Endothelial cell of umbilical vein (primary cell): ENCODE results near the gene WTAP.
"Not testable (repeated sequence)": the region's sequence is repeated elsewhere in the genome, so short reads cannot be mapped to it uniquely, and the experiment has no call there.

ENCODE experiments used
- FOS ChIP-seq: IDR thresholded peaks from 2 replicates; pipeline ENCODE4 v1.6.1; 2011; ENCODE audit warnings: mild to moderate bottlenecking, low read length, moderate library complexity, borderline replicate concordance; ENCODE audit not compliant: insufficient read depth
- JUN ChIP-seq: IDR thresholded peaks from 2 replicates; pipeline ENCODE4 v1.6.1; 2011; ENCODE audit warnings: borderline replicate concordance, low read depth; ENCODE audit not compliant: insufficient read length, insufficient read depth
- POLR2AphosphoS5 ChIP-seq: IDR thresholded peaks from 2 replicates; pipeline ENCODE4 v1.6.1; 2012; ENCODE audit warnings: low read depth, mild to moderate bottlenecking, control low read depth, low read length, moderate library complexity; ENCODE audit not compliant: insufficient read depth
- TF ChIP-seq, protein P1 (sequence below): IDR thresholded peaks from 2 replicates; pipeline ENCODE4 v1.6.1; 2011; ENCODE audit not compliant: insufficient read depth, insufficient read length
- TF ChIP-seq, protein P2 (sequence below), 2 donors: IDR thresholded peaks; 1 replicate in 1 of 2; 2 replicates in 1 of 2; pipeline ENCODE4 v1.5.1; 2011; ENCODE audit warnings: low read length in 2 of 2, mild to moderate bottlenecking in 2 of 2, moderate library complexity in 2 of 2, control low read depth in 1 of 2, inconsistent platforms in 1 of 2, low read depth in 1 of 2; ENCODE audit not compliant: insufficient read depth in 1 of 2; ENCODE audit errors: extremely low read depth in 1 of 2

DNA sequence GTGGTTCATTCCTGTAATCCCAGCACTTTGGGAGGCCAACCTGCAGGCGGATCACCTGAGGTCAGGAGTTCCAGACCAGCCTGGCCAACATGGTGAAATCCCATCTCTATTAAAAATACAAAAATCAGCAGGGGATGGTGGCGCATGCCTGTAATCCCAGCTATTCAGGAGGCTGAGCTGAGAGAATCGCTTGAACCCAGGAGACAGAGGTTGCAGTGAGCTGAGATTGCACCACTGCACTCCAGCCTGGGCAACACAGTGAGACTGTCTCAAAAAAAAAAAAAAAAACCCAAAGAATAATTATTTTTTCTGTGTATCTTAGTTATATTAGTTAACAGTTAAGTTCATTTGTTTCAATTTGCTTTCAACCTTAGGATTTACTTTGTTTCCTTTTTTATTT, 2.1 kb upstream of the WTAP start:
- TF ChIP-seq JUN, FOS, POLR2AphosphoS5: not testable (repeated sequence)
- TF ChIP-seq, protein P1, sequence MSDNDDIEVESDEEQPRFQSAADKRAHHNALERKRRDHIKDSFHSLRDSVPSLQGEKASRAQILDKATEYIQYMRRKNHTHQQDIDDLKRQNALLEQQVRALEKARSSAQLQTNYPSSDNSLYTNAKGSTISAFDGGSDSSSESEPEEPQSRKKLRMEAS = not testable (repeated sequence)
- TF ChIP-seq, protein P2, sequence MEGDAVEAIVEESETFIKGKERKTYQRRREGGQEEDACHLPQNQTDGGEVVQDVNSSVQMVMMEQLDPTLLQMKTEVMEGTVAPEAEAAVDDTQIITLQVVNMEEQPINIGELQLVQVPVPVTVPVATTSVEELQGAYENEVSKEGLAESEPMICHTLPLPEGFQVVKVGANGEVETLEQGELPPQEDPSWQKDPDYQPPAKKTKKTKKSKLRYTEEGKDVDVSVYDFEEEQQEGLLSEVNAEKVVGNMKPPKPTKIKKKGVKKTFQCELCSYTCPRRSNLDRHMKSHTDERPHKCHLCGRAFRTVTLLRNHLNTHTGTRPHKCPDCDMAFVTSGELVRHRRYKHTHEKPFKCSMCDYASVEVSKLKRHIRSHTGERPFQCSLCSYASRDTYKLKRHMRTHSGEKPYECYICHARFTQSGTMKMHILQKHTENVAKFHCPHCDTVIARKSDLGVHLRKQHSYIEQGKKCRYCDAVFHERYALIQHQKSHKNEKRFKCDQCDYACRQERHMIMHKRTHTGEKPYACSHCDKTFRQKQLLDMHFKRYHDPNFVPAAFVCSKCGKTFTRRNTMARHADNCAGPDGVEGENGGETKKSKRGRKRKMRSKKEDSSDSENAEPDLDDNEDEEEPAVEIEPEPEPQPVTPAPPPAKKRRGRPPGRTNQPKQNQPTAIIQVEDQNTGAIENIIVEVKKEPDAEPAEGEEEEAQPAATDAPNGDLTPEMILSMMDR (IDR thresholded peaks at IDR 0.05; ENCODE audit: extremely low read depth in 1 of 2, insufficient read depth in 1 of 2, low read depth in 1 of 2, low read length in 2 of 2) = not testable (repeated sequence)
